Measurements from ENCODE around the gene GABARAPL2. TPM values are rescaled to one million over a fixed set of nuclear protein-coding genes. Genes with fewer than 3 reads are reported as not detected.

GABARAPL2 gene
- total RNA-seq, 2 donors from 2014 or later, result 35.9 to 66.2 TPM

- TF ChIP-seq POLR2A (IDR thresholded peaks at IDR 0.05), result no peak
- TF ChIP-seq, protein P1, sequence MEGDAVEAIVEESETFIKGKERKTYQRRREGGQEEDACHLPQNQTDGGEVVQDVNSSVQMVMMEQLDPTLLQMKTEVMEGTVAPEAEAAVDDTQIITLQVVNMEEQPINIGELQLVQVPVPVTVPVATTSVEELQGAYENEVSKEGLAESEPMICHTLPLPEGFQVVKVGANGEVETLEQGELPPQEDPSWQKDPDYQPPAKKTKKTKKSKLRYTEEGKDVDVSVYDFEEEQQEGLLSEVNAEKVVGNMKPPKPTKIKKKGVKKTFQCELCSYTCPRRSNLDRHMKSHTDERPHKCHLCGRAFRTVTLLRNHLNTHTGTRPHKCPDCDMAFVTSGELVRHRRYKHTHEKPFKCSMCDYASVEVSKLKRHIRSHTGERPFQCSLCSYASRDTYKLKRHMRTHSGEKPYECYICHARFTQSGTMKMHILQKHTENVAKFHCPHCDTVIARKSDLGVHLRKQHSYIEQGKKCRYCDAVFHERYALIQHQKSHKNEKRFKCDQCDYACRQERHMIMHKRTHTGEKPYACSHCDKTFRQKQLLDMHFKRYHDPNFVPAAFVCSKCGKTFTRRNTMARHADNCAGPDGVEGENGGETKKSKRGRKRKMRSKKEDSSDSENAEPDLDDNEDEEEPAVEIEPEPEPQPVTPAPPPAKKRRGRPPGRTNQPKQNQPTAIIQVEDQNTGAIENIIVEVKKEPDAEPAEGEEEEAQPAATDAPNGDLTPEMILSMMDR (IDR thresholded peaks at IDR 0.05), result no peak
- Histone ChIP-seq H3K27ac (no peak overlapping the region), H3K27me3 (no peaks in the 10 kb centered on the region), H3K36me3 (replicated peaks in 1 of 2; ENCODE audit: insufficient read depth in 1 of 2, low read depth in 2 of 2) (peaks cover 0 to 19% of the 10 kb centered on the region in 2 donors), H3K4me3 (no peak overlapping the region), H3K4me1 (no peaks in the 10 kb centered on the region), H3K9me3 (no peaks in the 10 kb centered on the region)
- no peak for DNase-seq
- no peak for ATAC-seq
- intact Hi-C loops (cut with DNase I), result no loop called here
- 90 to 100% methylated on average over 1 of the region's 1 CpG for WGBS, 2 donors
Observed at GRCh38 chr16:75606507-75606906, 40.3 kb downstream of the GABARAPL2 start.

- DNase-seq (no peak), ATAC-seq (no peak)
- Histone ChIP-seq H3K9me3 (no peaks in the 10 kb centered on the region), H3K4me3 (no peak overlapping the region), H3K4me1 (no peaks in the 10 kb centered on the region), H3K27me3 (no peaks in the 10 kb centered on the region), H3K27ac (no peak overlapping the region), H3K36me3 (replicated peaks in 1 of 2; ENCODE audit: insufficient read depth in 1 of 2, low read depth in 2 of 2) (peaks cover 0 to 7% of the 10 kb centered on the region in 2 donors)
- 90 to 97% methylated on average over 4 of the region's 4 CpGs for WGBS, 2 donors
- intact Hi-C loops (cut with DNase I), result no loop called here
- TF ChIP-seq POLR2A (IDR thresholded peaks at IDR 0.05), result no peak
- TF ChIP-seq, protein P1 (IDR thresholded peaks at IDR 0.05), result no peak
Observed at GRCh38 chr16:75614066-75614897, 48.1 kb downstream of the GABARAPL2 start.

GRCh38 chr16:75615619-75616018, 49.4 kb downstream of the GABARAPL2 start:
- H3K36me3 ChIP-seq (replicated peaks in 1 of 2; ENCODE audit: insufficient read depth in 1 of 2, low read depth in 2 of 2), result peaks cover 0 to 4% of the 10 kb centered on the region in 2 donors
- H3K4me3 ChIP-seq, result no peak overlapping the region
- intact Hi-C loops (cut with DNase I), result loop anchor here (5.0 kb wide), 1 partner anchor 43 kb away; no protein-coding TSS in a partner anchor
- DNase-seq (no peak), ATAC-seq (no peak)
- no peak for TF ChIP-seq POLR2A (IDR thresholded peaks at IDR 0.05)
- TF ChIP-seq, protein P1 (IDR thresholded peaks at IDR 0.05), result no peak
- H3K27ac ChIP-seq, result no peak overlapping the region
- no peaks in the 10 kb centered on the region for H3K9me3 ChIP-seq
- 94 to 100% methylated on average over 2 of the region's 2 CpGs for WGBS, 2 donors
- H3K4me1 ChIP-seq, result no peaks in the 10 kb centered on the region
- H3K27me3 ChIP-seq, result no peaks in the 10 kb centered on the region

GRCh38 chr16:75616521-75617010, 50.4 kb downstream of the GABARAPL2 start:
- TF ChIP-seq, protein P1 (IDR thresholded peaks at IDR 0.05), result no peak
- no peak for TF ChIP-seq POLR2A (IDR thresholded peaks at IDR 0.05)
- ATAC-seq, result no peak
- no peak overlapping the region for H3K27ac ChIP-seq
- no peak overlapping the region for H3K4me3 ChIP-seq
- 83 to 97% methylated on average over 4 of the region's 4 CpGs for WGBS, 2 donors
- no peaks in the 10 kb centered on the region for H3K9me3 ChIP-seq
- H3K36me3 ChIP-seq (replicated peaks in 1 of 2; ENCODE audit: insufficient read depth in 1 of 2, low read depth in 2 of 2), result peaks cover 0 to 4% of the 10 kb centered on the region in 2 donors
- no peaks in the 10 kb centered on the region for H3K27me3 ChIP-seq
- H3K4me1 ChIP-seq, result peaks cover 2% of the 10 kb centered on the region
- intact Hi-C loops (cut with DNase I), result loop anchor here (5.0 kb wide), 1 partner anchor 44 kb away; no protein-coding TSS in a partner anchor
- no peak for DNase-seq

Data from body of pancreas (tissue), 4 donors.